Fibroblast of villous mesenchyme (primary cell): ENCODE results near the gene NRARP. TPM values are rescaled to one million over a fixed set of nuclear protein-coding genes. Genes with fewer than 3 reads are reported as not detected.

Experiments
- DNase-seq: peaks from one replicate; pipeline ENCODE4 v3.0.0-alpha.2; 2010; ENCODE audit warnings: low read depth
- H3K4me3 ChIP-seq: 2 replicates; pipeline ENCODE4 v1.5.1; 2011; ENCODE audit warnings: low read depth, mild to moderate bottlenecking, low read length
- CTCF ChIP-seq: IDR thresholded peaks from 2 replicates; pipeline ENCODE4 v1.5.1; 2012; ENCODE audit warnings: low read depth, mild to moderate bottlenecking, low read length; ENCODE audit not compliant: insufficient read depth
- total RNA-seq: library from RNA; depleted of rRNA; stranded (reverse); fragments of >200 nt; gene quantifications from 2 replicates; pipeline ENCODE4 v1.2.3, GENCODE V29; 2012

NRARP gene
- total RNA-seq, 1 donor = under 0.01 TPM

GRCh38 chr9:137307255-137308056 lies 5.4 kb upstream of the NRARP start:
- TF ChIP-seq CTCF = no peak
- DNase-seq = peak; percentile 25
- H3K4me3 ChIP-seq = no peak overlapping the region

- no peak for DNase-seq
Measured at GRCh38 chr9:137306850-137307254, 4.8 kb upstream of the NRARP start.

GRCh38 chr9:137306066-137306849 lies 4.2 kb upstream of the NRARP start:
- DNase-seq = no peak
- no peak for TF ChIP-seq CTCF
- no peak overlapping the region for H3K4me3 ChIP-seq

More at GRCh38 chr9:137306850-137307254, 4.8 kb upstream of the NRARP start:
- no peak for TF ChIP-seq CTCF
- no peak overlapping the region for H3K4me3 ChIP-seq

GRCh38 chr9:137305798-137306065 lies 3.7 kb upstream of the NRARP start:
- no peak overlapping the region for H3K4me3 ChIP-seq
- no peak for DNase-seq
- TF ChIP-seq CTCF = no peak

GRCh38 chr9:137305060-137305797 lies 3.2 kb upstream of the NRARP start:
- peak; percentile 42 for DNase-seq
- TF ChIP-seq CTCF = peak; percentile 21
- H3K4me3 ChIP-seq = no peak overlapping the region

- no peak overlapping the region for H3K4me3 ChIP-seq
- no peak for TF ChIP-seq CTCF
- no peak for DNase-seq
Measured at GRCh38 chr9:137304383-137305059, 2.5 kb upstream of the NRARP start.
